Glomerular endothelial cell (primary cell): ENCODE data around the gene FMO1. TPM values are rescaled to one million over a fixed set of nuclear protein-coding genes. Genes with fewer than 3 reads are reported as not detected.
"Not testable (repeated sequence)": the region's sequence is repeated elsewhere in the genome, so short reads cannot be mapped to it uniquely, and the experiment has no call there.

ENCODE experiments used
- DNase-seq: peaks from one replicate; pipeline ENCODE4 v3.0.0-alpha.2; 2011; ENCODE audit warnings: low read depth, low spot score; ENCODE audit errors: extremely low read depth
- total RNA-seq: library from RNA; depleted of rRNA; stranded (reverse); fragments of >200 nt; gene quantifications from 2 replicates; pipeline ENCODE4 v1.2.3, GENCODE V29; 2015

FMO1 gene
- total RNA-seq, 1 donor from 2014 or later: not detected

DNA sequence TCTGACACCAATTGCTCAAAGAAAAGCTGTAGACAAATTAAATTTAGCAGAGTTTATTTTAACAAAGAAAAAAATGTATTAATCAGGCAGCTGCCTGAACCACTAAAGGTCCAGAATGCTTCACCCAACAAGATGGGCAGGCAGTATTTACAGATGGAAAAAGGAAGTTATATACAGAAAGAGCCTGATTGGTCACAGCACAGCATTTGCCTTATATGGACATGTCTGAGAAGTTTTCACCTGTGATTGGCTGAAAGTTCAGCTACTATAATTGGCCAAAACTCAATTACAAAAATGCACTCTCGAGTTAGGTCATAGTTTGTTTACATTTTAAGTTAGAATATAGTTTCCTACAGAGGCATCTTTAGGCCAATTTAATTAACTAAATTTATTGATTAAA is 15.1 kb upstream of the FMO1 start:
- DNase-seq: no peak

DNA sequence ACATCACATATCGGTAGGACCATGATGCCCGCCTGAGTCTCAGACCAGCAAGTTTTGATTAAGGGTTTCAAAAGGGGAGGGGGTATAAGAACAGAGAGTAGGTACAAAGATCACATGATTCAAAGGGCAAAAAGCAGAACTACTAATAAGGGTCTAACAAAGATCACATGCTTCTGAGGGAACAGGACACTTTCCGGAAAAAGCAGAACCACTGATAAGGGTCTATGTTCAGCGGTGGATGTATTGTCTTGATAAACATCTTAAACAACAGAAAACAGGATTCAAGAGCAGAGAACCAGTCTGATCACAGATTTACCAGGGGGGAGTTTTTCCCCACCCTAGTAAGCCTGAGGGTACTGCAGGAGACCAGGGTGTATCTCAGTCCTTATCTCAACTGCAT is 12.1 kb upstream of the FMO1 start:
- DNase-seq: not testable (repeated sequence)

- no peak for DNase-seq
Measured at GRCh38 chr1:171243878-171244277, 4.4 kb upstream of the FMO1 start.

DNA sequence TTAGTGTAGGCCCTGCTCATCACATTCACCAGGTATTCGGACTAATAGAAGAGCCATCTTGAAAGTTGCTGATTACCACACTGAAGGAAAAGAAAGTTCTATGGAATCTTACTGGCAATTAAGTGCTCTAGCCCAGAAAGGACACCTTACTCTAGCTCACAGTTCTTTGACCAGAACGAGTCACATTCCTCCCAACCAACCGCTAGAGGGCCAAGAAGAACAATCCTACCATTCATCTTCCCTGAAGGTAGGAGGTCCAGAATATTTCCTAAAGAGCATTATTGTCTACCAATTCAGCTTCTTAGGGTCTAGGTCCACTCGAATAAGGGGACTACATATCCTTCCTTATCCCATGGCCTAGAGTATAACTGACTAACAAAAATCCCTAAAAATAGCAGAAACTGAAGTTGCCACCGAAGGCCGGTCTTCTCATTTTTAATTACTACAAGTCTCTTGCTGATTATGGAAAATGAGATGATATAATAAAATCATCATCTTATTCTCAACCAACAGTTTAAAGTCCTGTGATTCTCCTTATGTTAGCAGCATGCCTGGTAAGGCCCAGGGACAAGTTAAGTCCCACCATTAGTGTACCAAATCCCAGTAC is 2.7 kb upstream of the FMO1 start:
- no peak for DNase-seq

GRCh38 chr1:171247501-171247900 is 793 bp upstream of the FMO1 start:
- no peak for DNase-seq

DNA sequence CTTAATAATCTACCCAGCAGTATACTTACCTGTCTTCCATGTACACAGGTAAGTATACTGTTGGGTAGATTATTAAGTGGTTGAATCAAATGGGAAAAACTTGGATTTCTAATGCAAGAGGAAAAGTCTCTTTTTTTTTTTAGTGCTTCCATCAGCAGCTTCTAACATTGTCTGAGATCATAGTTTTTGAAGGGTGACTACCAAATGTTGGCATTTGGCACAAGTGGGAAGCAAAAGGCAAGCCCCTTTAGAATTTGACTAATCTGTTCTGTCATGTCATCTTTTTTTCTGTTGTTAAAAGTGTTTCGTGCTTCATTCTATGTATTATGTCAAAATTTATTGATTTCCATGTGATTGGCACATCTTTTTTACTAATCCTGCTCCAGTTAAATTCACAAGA is 547 bp downstream of the FMO1 start:
- DNase-seq: no peak

DNA sequence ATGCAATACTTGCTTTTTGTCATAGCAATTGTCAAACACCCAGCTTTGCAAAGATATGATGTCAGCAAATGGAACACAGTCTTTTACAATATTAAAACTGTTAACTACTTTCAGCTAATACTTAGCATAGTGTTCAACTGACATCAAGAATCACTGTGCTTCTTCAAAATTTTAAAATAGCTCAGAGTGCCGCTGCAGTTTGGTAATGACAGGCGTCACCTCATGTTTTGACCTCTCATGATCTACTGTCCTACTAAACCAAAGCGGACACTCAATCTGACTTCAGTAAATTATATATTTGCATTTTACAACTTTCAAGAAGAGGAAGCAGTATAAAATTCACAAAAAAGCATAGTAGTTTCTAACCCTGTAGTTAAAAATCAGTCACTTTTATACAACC is 2.0 kb downstream of the FMO1 start:
- no peak for DNase-seq

DNA sequence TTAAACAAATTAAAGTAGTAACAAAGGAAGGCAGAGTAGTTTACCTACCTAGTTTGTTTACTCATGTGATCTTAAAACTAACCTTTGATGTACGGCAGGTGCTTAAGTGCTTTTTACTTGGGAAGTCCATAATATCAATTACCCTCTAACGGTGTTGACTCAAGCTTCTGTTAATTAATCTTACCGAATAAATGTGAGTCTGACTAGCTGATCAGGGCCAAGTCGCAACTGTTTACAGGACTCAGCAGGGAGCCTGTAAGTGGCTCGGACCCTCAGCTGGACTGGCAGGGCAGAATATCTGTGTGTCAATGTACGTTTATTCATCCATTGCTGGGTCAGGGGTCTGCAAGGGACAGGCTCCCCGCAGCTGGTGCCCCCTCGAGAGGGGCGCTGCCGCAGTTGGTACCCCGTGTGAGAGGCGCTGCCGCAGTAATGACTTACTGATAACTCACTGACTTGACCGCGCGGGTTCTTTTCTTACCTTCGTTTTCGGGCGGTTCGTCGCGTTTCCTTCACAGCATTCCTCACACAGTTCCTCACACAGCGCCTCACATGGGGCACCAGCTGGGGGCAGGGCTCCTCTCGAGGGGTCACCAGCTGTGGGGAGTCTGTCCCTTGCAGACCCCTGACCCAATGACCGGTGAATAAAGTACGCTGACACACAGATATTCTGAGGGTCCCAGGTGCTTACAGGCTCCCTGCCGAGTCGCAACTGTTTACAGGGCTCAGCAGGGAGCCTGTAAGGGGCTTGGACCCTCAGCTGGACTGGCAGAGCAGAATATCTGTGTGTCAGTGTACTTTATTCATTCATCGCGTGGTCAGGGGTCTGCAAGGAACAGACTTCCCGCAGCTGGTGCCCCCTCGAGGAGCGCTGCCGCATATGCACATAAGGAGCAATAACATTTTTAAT is 3.0 kb downstream of the FMO1 start:
- DNase-seq: no peak

- DNase-seq: no peak
Measured at GRCh38 chr1:171251952-171252300, 3.6 kb downstream of the FMO1 start.

GRCh38 chr1:171252482-171252881 is 4.2 kb downstream of the FMO1 start:
- DNase-seq: no peak

GRCh38 chr1:171254859-171255258 is 6.6 kb downstream of the FMO1 start:
- no peak for DNase-seq

GRCh38 chr1:171256940-171257606 is 8.8 kb downstream of the FMO1 start:
- DNase-seq: no peak

DNA sequence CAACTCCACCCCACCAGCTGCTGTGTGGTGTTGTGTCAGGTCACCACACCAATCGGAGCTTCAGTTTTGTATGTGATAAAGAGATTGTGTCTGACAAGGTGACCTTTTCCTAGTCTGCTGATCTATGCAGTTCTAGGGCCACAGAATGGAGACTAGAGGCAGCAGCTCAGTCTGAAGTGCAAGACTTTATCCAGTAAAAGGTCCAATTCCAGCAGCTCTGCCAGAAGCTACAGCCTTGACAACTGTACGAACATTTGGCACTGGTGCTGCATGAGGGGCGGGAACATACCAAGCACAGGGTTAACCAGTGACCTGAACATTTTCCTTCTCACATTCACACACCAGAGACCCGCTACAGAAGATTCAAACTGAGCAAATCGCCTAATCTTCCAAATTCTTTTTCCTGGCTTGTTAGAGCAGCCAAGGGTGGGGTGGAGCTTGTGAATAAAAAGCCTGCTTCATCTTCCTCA is 9.3 kb downstream of the FMO1 start:
- no peak for DNase-seq

DNA sequence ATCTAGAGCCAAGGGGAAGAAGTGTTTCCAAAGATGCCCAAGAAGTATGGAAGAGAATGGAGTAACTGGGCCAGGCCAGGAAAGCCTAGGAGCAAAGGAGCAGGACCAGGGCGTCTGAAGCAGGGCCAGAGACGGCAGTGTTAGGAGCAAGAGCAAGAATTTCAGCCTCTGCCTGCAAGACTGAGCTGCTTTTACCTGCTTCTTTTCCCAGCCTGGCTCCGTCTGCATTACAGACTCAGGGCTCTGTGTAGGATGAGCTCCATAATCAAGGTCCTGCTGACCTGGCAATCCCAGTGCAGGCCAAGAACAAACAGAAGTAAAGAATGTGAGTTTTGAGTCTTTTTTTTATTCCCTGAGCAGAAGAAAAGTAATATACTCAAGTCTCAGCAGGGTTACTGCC is 10.1 kb downstream of the FMO1 start:
- DNase-seq: no peak

DNA sequence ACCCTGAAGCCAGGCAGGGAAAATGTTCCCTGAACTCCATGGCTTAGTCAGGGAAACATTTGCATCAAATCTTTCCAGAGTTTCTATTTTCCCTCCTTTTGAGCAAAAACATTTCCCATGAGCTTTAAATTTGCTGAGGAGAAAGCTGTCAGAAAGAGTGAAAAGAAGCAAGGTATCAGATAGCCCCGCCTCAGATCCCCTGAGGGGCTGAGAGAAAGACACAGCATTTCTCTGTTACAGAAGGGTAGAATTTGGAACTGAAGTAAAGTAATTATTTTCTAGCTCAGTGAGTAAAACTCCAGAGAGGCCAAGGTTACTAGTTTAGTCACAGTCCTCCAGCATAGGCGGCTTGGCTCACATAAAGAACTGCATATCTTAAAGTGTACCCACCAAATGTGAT is 10.6 kb downstream of the FMO1 start:
- no peak for DNase-seq

- no peak for DNase-seq
Measured at GRCh38 chr1:171261336-171261735, 13.0 kb downstream of the FMO1 start.

- no peak for DNase-seq
Measured at GRCh38 chr1:171263901-171264300, 15.6 kb downstream of the FMO1 start.

DNA sequence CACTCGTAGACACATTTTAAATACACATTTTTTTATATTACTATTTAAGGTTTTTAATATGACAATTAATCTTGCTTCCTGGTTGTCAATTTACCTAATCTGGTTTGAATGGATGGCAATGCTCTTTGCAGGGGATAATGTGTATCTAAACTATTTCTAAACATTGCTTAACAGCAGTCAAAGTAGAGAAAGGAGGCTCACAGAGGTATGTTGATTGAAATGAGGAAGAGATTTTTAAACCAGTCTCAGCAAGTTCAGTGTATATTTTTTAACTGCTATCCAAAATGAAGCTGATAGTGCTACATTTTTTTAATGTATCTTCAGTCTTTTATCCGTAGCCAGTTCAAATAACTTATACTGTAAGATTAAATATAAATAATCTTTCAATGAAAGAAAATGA is 17.4 kb downstream of the FMO1 start:
- no peak for DNase-seq

DNA sequence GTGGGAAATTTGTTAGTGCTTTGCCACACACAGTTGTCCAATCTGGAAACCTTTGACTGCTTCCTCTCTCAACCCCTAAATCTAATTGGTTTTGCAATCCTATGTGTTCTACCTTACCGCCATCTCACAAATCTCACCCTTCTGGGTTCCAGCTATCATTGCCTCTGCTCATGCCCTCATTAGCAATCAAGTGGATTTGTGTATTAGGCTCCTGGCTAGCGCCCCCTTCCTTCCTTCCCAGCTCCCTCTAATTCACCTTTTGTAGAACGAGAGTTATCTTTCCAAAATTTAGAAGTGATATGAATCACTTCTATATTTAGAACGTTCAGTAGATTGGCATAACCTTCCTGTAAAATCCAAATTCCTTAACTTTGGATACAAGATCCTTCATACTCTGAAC is 18.6 kb downstream of the FMO1 start:
- no peak for DNase-seq

DNA sequence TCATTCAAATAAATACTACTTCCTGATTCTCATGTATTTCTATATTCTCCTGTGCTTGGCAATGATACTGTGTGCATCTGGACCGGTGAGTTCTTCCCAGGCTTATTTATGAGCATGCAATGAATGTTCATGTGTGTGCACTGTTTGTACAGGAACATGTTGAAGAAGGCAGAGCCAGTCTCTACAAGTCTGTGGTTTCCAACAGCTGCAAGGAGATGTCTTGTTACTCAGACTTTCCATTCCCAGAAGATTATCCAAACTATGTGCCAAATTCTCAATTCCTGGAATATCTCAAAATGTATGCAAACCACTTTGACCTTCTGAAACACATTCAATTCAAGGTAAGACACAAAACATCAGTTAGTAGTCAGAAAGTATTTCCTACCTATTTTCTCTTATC is 19.1 kb downstream of the FMO1 start:
- DNase-seq: no peak

- DNase-seq: no peak
Measured at GRCh38 chr1:171270806-171271205, 22.5 kb downstream of the FMO1 start.

DNA sequence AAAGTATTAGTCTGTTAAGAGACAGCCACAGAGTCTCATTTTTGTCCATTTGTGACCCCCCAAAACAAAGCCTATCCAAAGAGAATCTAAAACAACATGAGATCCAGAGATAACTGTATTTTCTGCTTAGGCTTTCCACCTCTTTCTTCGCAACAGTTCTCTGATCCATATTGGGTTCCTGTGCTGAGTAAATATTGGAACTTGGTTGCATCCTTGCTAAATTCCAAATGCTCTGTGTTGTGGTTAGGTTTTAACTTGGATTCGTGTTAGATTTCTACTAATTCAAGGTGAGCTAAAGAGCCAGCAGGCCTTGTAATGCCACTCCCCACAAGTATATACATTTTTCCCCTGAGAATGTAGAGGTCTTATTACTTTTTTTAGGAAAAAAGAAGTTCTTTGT is 29.2 kb downstream of the FMO1 start:
- no peak for DNase-seq
